Measurements from ENCODE around the gene ZBTB21. TPM values are rescaled to one million over a fixed set of nuclear protein-coding genes. Genes with fewer than 3 reads are reported as not detected.

Gene ZBTB21
- total and polyA plus RNA-seq, 2 experiments from 2014 or later, result 10.0 to 11.0 TPM

Other genes starting within 250 kb of the ZBTB21 start
- 9.2 and 9.9 TPM in 2 replicates for gene RIPK4, start 243.3 kb downstream of the ZBTB21 start, total RNA-seq (2014; rRNA removed; shearing (Covaris generic))
- gene RIPK4, start 243.3 kb downstream of the ZBTB21 start, polyA plus RNA-seq (2016; fragmentation: Nextera tagmentation; extraction: Ambion mirVana), result 2.5 and 2.7 TPM in 2 replicates
- 8.2 and 10.6 TPM in 2 replicates for gene PRDM15, start 131.0 kb downstream of the ZBTB21 start, total RNA-seq (2014; rRNA removed; shearing (Covaris generic))
- gene PRDM15, start 131.0 kb downstream of the ZBTB21 start, polyA plus RNA-seq (2016; fragmentation: Nextera tagmentation; extraction: Ambion mirVana), result 3.0 and 3.1 TPM in 2 replicates
- gene C2CD2, start 56.3 kb downstream of the ZBTB21 start, total RNA-seq (2014; rRNA removed; shearing (Covaris generic)), result 12.7 and 16.2 TPM in 2 replicates
- 3.1 and 4.5 TPM in 2 replicates for gene C2CD2, start 56.3 kb downstream of the ZBTB21 start, polyA plus RNA-seq (2016; fragmentation: Nextera tagmentation; extraction: Ambion mirVana)
- gene UMODL1, start 61.0 kb upstream of the ZBTB21 start, total RNA-seq (2014; rRNA removed; shearing (Covaris generic)), result not detected in 2 replicates
- gene UMODL1, start 61.0 kb upstream of the ZBTB21 start, polyA plus RNA-seq (2016; fragmentation: Nextera tagmentation; extraction: Ambion mirVana), result 0.05 TPM in 1 of 2 replicates, not detected in the other
- 4.4 and 7.3 TPM in 2 replicates for gene ABCG1, start 208.8 kb upstream of the ZBTB21 start, total RNA-seq (2014; rRNA removed; shearing (Covaris generic))
- 1.3 and 1.7 TPM in 2 replicates for gene ABCG1, start 208.8 kb upstream of the ZBTB21 start, polyA plus RNA-seq (2016; fragmentation: Nextera tagmentation; extraction: Ambion mirVana)